K562 treated with DMSO at 1 percent for 48 hours (cell line): ENCODE results near the gene GARIN6. TPM values are rescaled to one million over a fixed set of nuclear protein-coding genes. Genes with fewer than 3 reads are reported as not detected.

Experiments
- total RNA-seq: library from RNA; unstranded; fragments of 300-600 nt; gene quantifications from 2 replicates; pipeline ENCODE4 v1.2.3, GENCODE V29; 2022; ENCODE audit warnings: low replicate concordance; ENCODE audit errors: extremely low read depth

GARIN6 gene
- total RNA-seq, result not detected in 2 replicates

DNA sequence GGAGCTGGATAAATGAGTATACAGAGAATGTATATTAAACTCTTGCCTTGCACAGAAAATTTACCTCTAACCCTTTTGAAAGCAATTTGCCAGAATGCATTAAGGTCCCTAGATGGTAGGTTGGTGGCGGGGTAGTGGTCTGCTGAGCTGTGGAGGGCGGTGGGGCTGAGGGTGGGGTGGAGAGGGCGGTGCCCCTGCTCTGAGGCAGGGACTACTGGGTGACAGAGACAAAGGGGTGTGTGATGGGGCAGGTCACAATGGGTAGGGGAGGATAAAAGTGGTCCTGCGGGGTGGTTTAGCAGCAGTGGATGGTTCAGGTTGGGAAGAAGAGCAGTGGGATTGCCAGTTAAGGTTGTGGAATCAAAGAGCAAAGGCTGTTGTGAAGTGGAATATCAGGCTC, at the start of gene GARIN6:
TSS of gene GARIN6 (plus strand) at position 301 of the 400 bp plus-strand sequence. CDS start 422 bp downstream, outside the sequence.

